ENCODE data around the gene KNSTRN.

DNA sequence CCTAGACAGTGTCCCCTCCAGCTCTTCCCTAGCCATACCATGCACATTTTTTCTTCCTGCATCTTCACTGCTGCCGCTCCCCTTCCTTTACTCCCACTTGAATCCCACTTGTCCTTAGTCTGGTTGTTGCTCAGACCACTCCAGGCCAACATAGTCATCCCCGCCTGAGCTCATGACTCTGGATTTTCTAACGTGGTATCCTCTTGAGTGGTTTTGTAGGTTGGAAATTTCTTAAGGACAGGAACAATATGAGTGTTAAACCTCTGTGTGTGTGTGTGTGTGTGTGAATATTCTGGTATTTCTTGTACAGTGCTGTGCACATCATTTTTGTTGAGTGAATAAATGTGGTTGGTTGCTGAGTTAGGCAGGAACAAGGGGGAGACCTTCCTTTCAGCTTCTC, 61.3 kb downstream of the KNSTRN start:
- TF ChIP-seq, protein P1, sequence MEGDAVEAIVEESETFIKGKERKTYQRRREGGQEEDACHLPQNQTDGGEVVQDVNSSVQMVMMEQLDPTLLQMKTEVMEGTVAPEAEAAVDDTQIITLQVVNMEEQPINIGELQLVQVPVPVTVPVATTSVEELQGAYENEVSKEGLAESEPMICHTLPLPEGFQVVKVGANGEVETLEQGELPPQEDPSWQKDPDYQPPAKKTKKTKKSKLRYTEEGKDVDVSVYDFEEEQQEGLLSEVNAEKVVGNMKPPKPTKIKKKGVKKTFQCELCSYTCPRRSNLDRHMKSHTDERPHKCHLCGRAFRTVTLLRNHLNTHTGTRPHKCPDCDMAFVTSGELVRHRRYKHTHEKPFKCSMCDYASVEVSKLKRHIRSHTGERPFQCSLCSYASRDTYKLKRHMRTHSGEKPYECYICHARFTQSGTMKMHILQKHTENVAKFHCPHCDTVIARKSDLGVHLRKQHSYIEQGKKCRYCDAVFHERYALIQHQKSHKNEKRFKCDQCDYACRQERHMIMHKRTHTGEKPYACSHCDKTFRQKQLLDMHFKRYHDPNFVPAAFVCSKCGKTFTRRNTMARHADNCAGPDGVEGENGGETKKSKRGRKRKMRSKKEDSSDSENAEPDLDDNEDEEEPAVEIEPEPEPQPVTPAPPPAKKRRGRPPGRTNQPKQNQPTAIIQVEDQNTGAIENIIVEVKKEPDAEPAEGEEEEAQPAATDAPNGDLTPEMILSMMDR (IDR thresholded peaks at IDR 0.05; ENCODE audit: borderline replicate concordance, extremely low read depth, low read length, poor library complexity, severe bottlenecking) = no peak
- no peak for TF ChIP-seq EZH2 (IDR thresholded peaks at IDR 0.05; ENCODE audit: borderline replicate concordance, low read depth, low read length, severe bottlenecking)

Measured in DND-41 (cell line).